CD4-positive, alpha-beta T cell treated with Interleukin-1 beta for 1 hour (primary cell): ENCODE data around the gene PVRIG.
"Not testable (repeated sequence)": the region's sequence is repeated elsewhere in the genome, so short reads cannot be mapped to it uniquely, and the experiment has no call there.

ENCODE experiments used
- DNase-seq, 2 donors: peaks; one replicate each; pipeline ENCODE4 v3.0.0-alpha.2; 2020 to 2022

Gene PVRIG

DNA sequence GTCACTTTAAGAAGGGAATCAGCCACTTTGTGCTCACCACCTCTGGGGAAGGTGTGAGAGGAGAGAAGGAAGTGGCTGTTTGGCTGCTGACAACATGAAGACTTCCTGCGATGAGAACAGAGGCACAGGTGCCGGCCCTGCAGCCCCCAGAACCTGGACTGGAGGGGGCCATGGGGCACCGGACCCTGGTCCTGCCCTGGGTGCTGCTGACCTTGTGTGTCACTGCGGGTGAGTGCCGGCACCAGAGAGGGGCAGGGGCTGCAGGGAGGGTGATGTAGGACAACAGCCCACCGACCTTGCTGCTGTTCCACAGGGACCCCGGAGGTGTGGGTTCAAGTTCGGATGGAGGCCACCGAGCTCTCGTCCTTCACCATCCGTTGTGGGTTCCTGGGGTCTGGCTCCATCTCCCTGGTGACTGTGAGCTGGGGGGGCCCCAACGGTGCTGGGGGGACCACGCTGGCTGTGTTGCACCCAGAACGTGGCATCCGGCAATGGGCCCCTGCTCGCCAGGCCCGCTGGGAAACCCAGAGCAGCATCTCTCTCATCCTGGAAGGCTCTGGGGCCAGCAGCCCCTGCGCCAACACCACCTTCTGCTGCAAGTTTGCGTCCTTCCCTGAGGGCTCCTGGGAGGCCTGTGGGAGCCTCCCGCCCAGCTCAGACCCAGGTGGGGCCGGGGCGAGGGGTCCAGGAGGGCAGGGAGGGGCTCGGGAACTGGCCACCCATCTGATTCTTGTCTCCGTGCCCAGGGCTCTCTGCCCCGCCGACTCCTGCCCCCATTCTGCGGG is at the start of gene PVRIG:
Gene PVRIG, plus strand, starts transcription at position 149 of the 785 bp plus-strand sequence. Its CDS starts 22 bp downstream, at position 171.
- DNase-seq = peak; percentile 33 to 39

GRCh38 chr7:100170101-100170897 is 49.5 kb upstream of the PVRIG start:
- no peak for DNase-seq

DNA sequence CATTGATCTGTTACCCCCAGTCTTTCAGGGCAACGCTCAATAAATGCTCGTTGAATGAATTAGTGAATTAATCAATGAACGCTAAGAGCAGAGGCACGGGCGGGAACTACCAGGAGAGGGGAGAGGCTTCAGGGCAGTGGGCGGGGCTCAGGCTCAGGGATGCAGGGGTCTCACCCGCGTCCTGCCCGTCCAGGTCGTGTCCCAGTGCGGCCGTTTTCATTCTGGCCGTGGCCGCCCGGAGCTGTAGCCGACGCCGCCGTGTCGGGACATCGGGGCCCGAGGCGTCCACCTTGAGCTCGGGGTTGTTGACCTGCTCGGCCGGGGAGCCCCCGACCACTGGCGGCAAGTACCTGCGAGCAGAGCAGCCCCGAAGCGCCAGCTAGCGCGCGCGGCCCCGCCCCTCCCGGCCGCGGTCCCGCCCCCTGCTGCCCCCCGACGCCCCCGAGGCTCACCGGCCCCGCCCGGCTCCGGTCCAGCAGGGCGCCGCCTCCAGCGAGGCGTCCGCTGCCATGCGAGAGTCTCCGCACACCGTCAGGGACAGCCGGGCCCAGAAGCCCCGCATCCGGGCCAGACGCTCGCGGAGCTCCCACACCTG is 48.6 kb upstream of the PVRIG start:
- DNase-seq = peak; percentile 42 to 57

- DNase-seq = no peak
Observed at GRCh38 chr7:100171840-100172239, 47.9 kb upstream of the PVRIG start.

- DNase-seq = no peak
Observed at GRCh38 chr7:100173806-100174495, 45.8 kb upstream of the PVRIG start.

DNA sequence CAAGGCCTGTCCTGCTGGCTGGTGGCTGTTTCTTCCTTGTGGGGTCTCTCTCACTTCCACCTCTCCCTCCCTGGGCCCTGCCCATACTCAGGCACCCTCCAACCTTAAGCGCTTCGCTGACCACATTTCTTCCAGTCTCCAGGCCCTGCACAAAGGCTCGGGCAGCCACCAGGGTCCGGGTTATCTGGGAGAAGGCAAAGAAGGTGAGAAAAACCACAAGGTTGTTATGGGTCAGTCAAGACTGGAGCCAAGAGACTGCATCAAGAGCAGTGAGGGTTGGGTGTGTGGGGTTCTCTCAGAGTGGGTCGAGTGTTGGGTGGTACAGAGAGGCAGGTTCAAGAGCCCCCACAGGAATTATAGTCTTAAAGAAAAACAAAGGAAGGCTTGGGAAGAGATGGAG is 45.2 kb upstream of the PVRIG start:
- no peak for DNase-seq

GRCh38 chr7:100175296-100175935 is 44.3 kb upstream of the PVRIG start:
- DNase-seq = no peak

GRCh38 chr7:100176096-100177044 is 43.4 kb upstream of the PVRIG start:
- no peak for DNase-seq

GRCh38 chr7:100177045-100178001 is 42.4 kb upstream of the PVRIG start, which contains the start of the genes GPC2 and STAG3:
GPC2 (minus strand) TSS chr7:100177381; CDS start chr7:100177199, 182 bp downstream.
STAG3 (plus strand) TSS chr7:100177918; CDS start chr7:100180557, 2,639 bp downstream.
- peak; percentile 98 to 99 for DNase-seq

GRCh38 chr7:100180084-100180483 is 39.7 kb upstream of the PVRIG start:
- DNase-seq = not testable (repeated sequence)

DNA sequence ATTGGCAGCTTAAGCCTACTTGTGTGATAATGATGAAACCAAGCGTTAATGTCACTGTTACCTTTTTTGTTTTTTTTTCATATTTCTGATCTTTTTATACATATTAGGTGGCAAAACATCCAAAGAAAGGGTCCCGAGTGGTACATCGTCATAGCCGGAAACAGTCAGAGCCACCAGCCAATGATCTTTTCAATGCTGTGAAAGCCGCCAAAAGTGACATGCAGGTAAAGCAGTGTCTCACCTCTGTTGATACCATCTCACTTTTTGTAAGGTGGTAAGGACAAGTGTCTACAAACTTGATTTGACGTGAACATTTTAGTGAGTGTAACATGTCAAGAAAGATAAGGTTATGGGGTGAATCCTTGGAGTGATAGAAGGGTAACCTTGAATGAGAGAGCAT is 37.1 kb upstream of the PVRIG start:
- DNase-seq = peak; percentile 33 to 45

GRCh38 chr7:100183090-100183489 is 36.7 kb upstream of the PVRIG start:
- not testable (repeated sequence) for DNase-seq

GRCh38 chr7:100185726-100186125 is 34.0 kb upstream of the PVRIG start:
- no peak for DNase-seq

DNA sequence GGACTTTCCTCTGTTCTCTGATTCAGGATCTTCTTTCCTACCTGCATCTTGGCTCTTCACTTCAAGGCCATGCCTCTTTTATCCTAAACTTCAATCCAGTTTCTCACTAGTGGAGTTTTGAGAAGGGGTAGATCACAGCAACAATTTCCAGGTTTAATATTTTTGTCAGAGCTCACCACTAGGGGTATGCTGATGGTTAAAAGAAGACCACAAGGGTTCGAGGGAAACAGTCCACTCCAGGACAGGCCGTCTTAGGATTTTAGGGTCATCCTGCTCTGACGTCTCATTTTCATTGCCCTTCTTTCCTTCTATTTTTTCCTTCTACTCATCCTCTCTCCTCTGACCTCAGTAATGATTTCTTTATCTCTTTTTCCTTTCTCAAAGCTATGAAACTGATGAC is 30.7 kb upstream of the PVRIG start:
- no peak for DNase-seq

DNA sequence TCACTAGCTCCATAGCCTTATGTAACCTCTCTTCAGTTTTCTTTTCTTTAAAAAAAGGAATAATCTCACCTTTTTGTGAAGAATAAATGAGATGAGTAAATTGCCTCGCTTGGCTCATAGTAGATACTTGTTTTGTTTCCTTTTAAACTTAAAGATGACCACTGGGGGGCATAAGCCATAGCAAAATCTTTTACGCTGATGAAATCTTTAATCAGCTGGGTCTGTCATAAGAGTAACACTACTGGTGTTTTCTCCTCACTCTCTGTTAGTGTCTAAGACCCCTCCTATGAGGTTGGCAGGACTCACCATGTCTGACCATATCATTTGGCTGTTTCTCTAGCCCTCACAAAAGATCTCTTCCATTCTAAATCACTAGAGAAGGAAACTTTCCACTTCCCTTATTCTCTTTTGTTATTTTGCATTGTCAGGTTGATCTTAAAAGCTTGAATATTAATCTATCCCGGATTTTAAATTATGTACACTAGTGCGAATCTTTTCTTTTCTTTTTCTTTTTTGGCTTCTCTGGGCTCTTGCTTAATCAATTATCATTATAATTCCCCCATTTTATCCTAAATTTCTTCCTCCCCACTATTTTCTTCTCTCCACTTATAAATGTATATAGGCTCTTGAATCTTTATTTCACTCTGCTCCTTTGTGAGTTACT is 29.6 kb upstream of the PVRIG start:
- peak in 1 of 2 donors; percentile 70 for DNase-seq

GRCh38 chr7:100191775-100192174 is 28.0 kb upstream of the PVRIG start:
- no peak for DNase-seq

DNA sequence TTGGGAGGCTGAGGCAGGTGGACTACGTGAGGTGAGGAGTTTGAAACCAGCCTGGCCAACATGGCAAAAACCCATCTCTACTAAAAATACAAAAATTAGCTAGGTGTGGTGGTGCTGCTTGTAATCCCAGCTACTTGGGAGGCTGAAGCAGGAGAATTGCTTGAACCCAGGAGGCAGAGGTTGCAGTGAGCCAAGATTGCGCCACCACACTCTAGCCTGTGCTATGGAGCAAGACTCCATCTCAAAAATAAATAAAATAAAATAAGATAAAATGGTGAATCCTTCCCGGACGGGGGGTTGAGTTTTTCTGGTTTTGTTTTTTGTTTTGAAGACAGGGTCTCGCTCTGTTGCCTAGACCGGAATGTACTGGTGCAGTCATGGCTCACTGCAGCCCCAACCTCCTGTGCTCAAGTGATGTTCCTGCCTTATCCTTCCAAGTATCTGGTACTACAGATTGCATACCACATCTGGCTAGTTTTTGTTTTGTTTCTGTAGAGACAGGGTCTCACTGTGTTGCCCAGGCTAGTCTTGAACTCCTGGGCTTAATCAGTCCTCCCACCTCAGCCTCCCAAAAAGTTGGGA is 27.4 kb upstream of the PVRIG start:
- peak in 1 of 2 donors; percentile 33 for DNase-seq

GRCh38 chr7:100192969-100193368 is 26.8 kb upstream of the PVRIG start:
- no peak for DNase-seq

DNA sequence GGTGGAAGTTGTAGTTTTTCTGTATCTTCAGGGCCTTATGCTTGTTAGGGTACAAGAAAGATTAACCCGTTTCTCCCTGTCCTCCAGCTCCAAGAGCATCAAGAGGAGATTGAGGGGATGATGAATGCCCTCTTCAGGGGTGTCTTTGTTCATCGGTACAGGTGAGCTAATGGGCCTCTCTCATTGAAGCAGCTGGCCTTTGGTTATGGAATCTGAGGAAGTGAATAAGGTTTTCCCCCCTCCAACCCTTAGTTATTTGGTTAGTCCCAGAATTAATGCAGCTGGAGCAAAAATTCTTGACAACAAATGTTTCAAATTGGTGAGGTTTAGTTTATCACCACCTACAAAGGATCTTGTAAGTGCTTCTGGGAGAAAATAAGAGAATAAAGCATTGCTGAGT is 24.5 kb upstream of the PVRIG start:
- DNase-seq = no peak
